Stomach (tissue), 9 donors: ENCODE measurements around the gene CLSTN2. TPM values are rescaled to one million over a fixed set of nuclear protein-coding genes. Genes with fewer than 3 reads are reported as not detected.

Experiments
- DNase-seq, 2 donors: peaks; one replicate each; pipeline versions ENCODE4 v3.0.0 to v3.0.0-alpha.2; 2013 to 2019
- H3K27ac ChIP-seq, 5 donors: fragments of 200-600 bp in 4 of 5; sonication (generic) in 4 of 5; one replicate each; pipeline ENCODE4 v1.5.1; 2013 to 2019; ENCODE audit warnings: mild to moderate bottlenecking in 1 of 5, moderate library complexity in 1 of 5
- H3K27me3 ChIP-seq, 3 donors: fragments of 200-600 bp; sonication (generic); one replicate each; pipeline ENCODE4 v1.5.1; 2017 to 2019; ENCODE audit warnings: mixed run types in 1 of 3
- H3K36me3 ChIP-seq, 4 donors: fragments of 200-600 bp; sonication (generic); 1 replicate in 3 of 4; 2 replicates in 1 of 4; pipeline ENCODE4 v1.5.1; 2016 to 2019
- H3K4me1 ChIP-seq, 4 donors: fragments of 200-600 bp; sonication (generic); one replicate each; pipeline ENCODE4 v1.5.1; 2016 to 2019
- H3K4me3 ChIP-seq, 4 donors: fragments of 200-600 bp; sonication (generic) in 3 of 4; one replicate each; pipeline ENCODE4 v1.5.1; 2016 to 2019; ENCODE audit warnings: mild to moderate bottlenecking in 1 of 4
- H3K9me3 ChIP-seq, 4 donors: fragments of 200-600 bp; sonication (generic); one replicate each; pipeline ENCODE4 v1.5.1; 2016 to 2019
- EP300 ChIP-seq: sonication (generic); formaldehyde crosslinking; IDR thresholded peaks from one replicate; pipeline ENCODE4 v1.6.1; 2017; ENCODE audit warnings: antibody characterized with exemption
- POLR2A ChIP-seq, 4 donors: fragments of 450-650 bp; IDR thresholded peaks; one replicate each; pipeline ENCODE4 v1.6.1; 2016; ENCODE audit warnings: antibody characterized with exemption in 4 of 4, control low read depth in 2 of 4, mild to moderate bottlenecking in 1 of 4, moderate library complexity in 1 of 4
- POLR2AphosphoS5 ChIP-seq, 3 donors: sonication (generic); formaldehyde crosslinking; IDR thresholded peaks; one replicate each; pipeline ENCODE4 v1.6.1; 2016; ENCODE audit warnings: antibody characterized with exemption in 3 of 3
- WGBS, 5 donors: extraction: QIAGEN DNeasy Blood & Tissue Kit in 3 of 5; methylation state at CpG; one replicate each; pipeline versions ENCODE4 v1.1.5 to v1.1.7; 2013 to 2018; 5-methylcytosine and 5-hydroxymethylcytosine counted together
- intact Hi-C: fragments of 100-400 bp; cut with DNase I; formaldehyde crosslinking; loops from one replicate; pipeline ENCODE4 v1.15.1; 2023; ENCODE audit warnings: low total_unique reads
- polyA plus RNA-seq, 3 donors: library from polyadenylated mRNA; stranded (reverse); fragments of 200-250 nt; gene quantifications; one replicate each; pipeline ENCODE4 v1.2.3, GENCODE V29; 2013
- total RNA-seq, 5 donors: library from RNA; depleted of rRNA; stranded (reverse); fragments of >200 nt; gene quantifications; one replicate each; pipeline versions ENCODE4 v1.1.0 to v1.2.3, GENCODE V29; 2014 to 2016
- TF ChIP-seq, protein P1 (sequence below), 7 experiments: fragments of 450-650 bp in 4 of 7; fragments of 200-600 bp in 3 of 7; sonication (generic) in 3 of 7; IDR thresholded peaks; one replicate each; pipeline ENCODE4 v1.5.1; 2016 to 2019; ENCODE audit warnings: antibody characterized with exemption in 7 of 7, control low read depth in 2 of 7, mild to moderate bottlenecking in 1 of 7
- donor health status: healthy with polysubstance abuse.
- donor health status: Bipolar disorder and iron deficiency.
- donor health status: healthy.

Gene CLSTN2
- total and polyA plus RNA-seq, 8 donors: 0.10 to 5.4 (median 1.7) TPM

DNA sequence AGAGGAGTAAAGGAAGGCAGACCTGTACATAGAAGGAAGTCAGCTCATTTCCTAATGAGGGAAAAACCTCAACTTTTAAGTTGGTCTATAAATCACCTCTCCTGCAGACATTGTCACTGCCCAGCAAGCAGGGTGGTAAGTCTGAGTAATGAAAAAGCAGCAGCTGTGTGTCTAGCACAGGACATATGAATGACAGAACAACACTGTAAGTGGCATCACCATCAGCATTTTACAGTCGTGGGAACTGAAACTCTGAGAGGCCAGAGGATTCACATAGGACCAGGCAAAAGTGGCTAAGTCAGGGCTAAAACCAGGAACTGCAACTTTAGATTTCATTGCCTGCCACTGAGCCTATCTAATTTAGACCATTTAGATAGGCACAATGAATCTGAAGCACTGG lies 235.6 kb downstream of the CLSTN2 start:
- intact Hi-C loops: no loop called here
- TF ChIP-seq EP300: no peak
- no peak for TF ChIP-seq POLR2AphosphoS5 (IDR thresholded peaks at IDR 0.05)
- no peak for TF ChIP-seq POLR2A (IDR thresholded peaks at IDR 0.05)
- TF ChIP-seq, protein P1, sequence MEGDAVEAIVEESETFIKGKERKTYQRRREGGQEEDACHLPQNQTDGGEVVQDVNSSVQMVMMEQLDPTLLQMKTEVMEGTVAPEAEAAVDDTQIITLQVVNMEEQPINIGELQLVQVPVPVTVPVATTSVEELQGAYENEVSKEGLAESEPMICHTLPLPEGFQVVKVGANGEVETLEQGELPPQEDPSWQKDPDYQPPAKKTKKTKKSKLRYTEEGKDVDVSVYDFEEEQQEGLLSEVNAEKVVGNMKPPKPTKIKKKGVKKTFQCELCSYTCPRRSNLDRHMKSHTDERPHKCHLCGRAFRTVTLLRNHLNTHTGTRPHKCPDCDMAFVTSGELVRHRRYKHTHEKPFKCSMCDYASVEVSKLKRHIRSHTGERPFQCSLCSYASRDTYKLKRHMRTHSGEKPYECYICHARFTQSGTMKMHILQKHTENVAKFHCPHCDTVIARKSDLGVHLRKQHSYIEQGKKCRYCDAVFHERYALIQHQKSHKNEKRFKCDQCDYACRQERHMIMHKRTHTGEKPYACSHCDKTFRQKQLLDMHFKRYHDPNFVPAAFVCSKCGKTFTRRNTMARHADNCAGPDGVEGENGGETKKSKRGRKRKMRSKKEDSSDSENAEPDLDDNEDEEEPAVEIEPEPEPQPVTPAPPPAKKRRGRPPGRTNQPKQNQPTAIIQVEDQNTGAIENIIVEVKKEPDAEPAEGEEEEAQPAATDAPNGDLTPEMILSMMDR (IDR thresholded peaks at IDR 0.05): no peak
- H3K27me3 ChIP-seq: no peaks in the 10 kb centered on the region
- no peak overlapping the region for H3K4me3 ChIP-seq
- no peak overlapping the region for H3K27ac ChIP-seq
- H3K9me3 ChIP-seq: no peaks in the 10 kb centered on the region
- WGBS, 5 donors: 54 to 76% (median 71%) methylated on average over 1 of the region's 1 CpG
- no peak for DNase-seq
- peaks cover 0 to 7% (median 0%) of the 10 kb centered on the region in 4 donors for H3K4me1 ChIP-seq
- H3K36me3 ChIP-seq: no peaks in the 10 kb centered on the region

DNA sequence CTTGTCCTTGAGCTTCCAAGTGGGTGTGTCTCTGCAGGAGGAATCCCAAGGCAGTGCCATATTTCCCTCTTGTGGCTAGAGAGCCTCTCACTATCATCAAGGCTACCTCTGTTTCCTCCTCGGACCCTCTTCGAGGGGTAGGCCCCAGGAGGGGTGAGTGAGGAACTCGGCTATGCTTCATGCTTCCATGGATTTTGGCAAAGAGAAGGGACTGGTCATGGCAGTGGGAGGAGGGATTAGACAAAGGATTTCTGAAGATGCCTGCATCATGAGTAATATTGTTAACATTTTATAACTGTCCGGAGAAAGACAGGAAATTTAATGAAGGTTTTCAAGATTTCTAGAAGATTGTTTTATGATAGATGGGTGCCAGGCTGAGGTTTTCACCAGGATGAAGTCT lies 241.5 kb downstream of the CLSTN2 start:
- Histone ChIP-seq H3K9me3 (no peaks in the 10 kb centered on the region), H3K27ac (no peak overlapping the region), H3K27me3 (no peaks in the 10 kb centered on the region), H3K4me3 (no peak overlapping the region), H3K36me3 (no peaks in the 10 kb centered on the region), H3K4me1 (no peaks in the 10 kb centered on the region)
- intact Hi-C loops: no loop called here
- WGBS, 5 donors: 72 to 81% (median 77%) methylated on average over 4 of the region's 4 CpGs
- no peak for DNase-seq
- TF ChIP-seq POLR2AphosphoS5 (IDR thresholded peaks at IDR 0.05): no peak
- no peak for TF ChIP-seq EP300
- TF ChIP-seq POLR2A (IDR thresholded peaks at IDR 0.05): no peak
- TF ChIP-seq, protein P1 (IDR thresholded peaks at IDR 0.05): no peak

DNA sequence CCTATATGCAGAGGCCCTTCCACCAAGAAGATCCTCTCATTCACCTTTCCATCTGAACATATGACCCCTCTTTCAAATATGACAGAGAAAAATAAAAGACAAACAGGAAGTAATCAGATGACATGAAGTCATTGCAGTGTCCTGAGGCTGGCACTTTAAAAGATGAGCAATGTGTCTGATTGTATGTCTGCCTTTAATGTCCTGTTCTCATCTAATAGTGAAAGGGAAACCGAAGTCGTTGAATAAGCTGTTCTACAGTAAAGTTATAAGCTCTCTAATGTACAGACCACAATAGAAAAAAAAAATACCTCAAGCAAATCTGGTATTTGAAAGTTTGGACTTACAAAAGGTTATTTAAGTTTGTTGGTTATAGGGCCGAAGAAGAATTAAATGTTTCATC lies 243.0 kb downstream of the CLSTN2 start:
- DNase-seq: no peak
- H3K36me3 ChIP-seq: no peaks in the 10 kb centered on the region
- no peaks in the 10 kb centered on the region for H3K27me3 ChIP-seq
- intact Hi-C loops: no loop called here
- no peak overlapping the region for H3K4me3 ChIP-seq
- WGBS, 5 donors: 78 to 87% (median 87%) methylated on average over 3 of the region's 3 CpGs
- no peak for TF ChIP-seq EP300
- TF ChIP-seq, protein P1 (IDR thresholded peaks at IDR 0.05): no peak
- no peak for TF ChIP-seq POLR2A (IDR thresholded peaks at IDR 0.05)
- TF ChIP-seq POLR2AphosphoS5 (IDR thresholded peaks at IDR 0.05): no peak
- no peaks in the 10 kb centered on the region for H3K9me3 ChIP-seq
- H3K4me1 ChIP-seq: no peaks in the 10 kb centered on the region
- H3K27ac ChIP-seq: no peak overlapping the region

DNA sequence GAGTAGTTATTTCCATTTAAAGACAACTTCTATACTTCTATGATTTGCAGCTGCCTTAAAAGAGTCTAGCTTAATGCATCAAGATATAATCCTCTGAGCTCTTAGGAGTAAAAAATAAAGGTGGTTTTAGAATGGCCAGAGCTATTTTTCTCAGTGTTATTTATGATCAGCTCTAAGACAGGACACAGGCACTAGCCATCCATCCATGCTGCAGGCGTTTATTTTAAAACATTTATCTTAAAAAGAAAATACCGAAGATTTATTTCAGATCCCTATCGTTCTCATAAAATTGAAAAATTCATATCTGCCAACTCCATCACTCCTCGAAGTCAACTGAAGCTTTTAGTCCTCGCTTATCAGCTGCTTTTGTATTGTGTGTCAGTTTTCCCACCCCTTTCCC lies 243.5 kb downstream of the CLSTN2 start:
- H3K36me3 ChIP-seq: no peaks in the 10 kb centered on the region
- H3K9me3 ChIP-seq: no peaks in the 10 kb centered on the region
- H3K27ac ChIP-seq: no peak overlapping the region
- no peak overlapping the region for H3K4me3 ChIP-seq
- TF ChIP-seq EP300: no peak
- TF ChIP-seq, protein P1 (IDR thresholded peaks at IDR 0.05): no peak
- no peak for TF ChIP-seq POLR2A (IDR thresholded peaks at IDR 0.05)
- no peak for TF ChIP-seq POLR2AphosphoS5 (IDR thresholded peaks at IDR 0.05)
- H3K27me3 ChIP-seq: no peaks in the 10 kb centered on the region
- H3K4me1 ChIP-seq: no peaks in the 10 kb centered on the region
- intact Hi-C loops: no loop called here
- 63 to 71% (median 69%) methylated on average over 5 of the region's 5 CpGs for WGBS, 5 donors
- DNase-seq: no peak
